H1 (cell line): ENCODE results near the gene OTOP3. TPM values are rescaled to one million over a fixed set of nuclear protein-coding genes. Genes with fewer than 3 reads are reported as not detected.

Experiments used
- CTCF ChIA-PET: fragments of 300-600 bp; sonication (Branson Sonifier 250); formaldehyde crosslinking; loops from one replicate; lab custom pipeline; 2021; ENCODE audit not compliant: partially characterized antibody; lab: Charles Lee
- POLR2A ChIA-PET: fragments of 300-600 bp; sonication (Branson Sonifier 250); formaldehyde crosslinking; loops from one replicate; lab custom pipeline; 2021; ENCODE audit warnings: inconsistent platforms; ENCODE audit not compliant: partially characterized antibody; lab: Charles Lee
- DNase-seq, 2 experiments: peaks; one replicate each; pipeline versions ENCODE4 v3.0.0 to v3.0.0-alpha.2; 2010 to 2022; ENCODE audit warnings: low spot score in 2 of 2, low read depth in 1 of 2, mixed read lengths in 1 of 2
- FAIRE-seq: peaks from 2 replicates; lab custom pipeline; 2011; peaks lifted over from hg19 to GRCh38; lab: Jason Lieb, UNC
- H2AFZ ChIP-seq: 2 replicates; pipeline ENCODE4 v1.8.1; 2012; ENCODE audit warnings: low read length, inconsistent platforms
- H2AK5ac ChIP-seq: 2 replicates; pipeline ENCODE4 v1.6.1; 2013; ENCODE audit warnings: low read depth, low read length
- H2BK120ac ChIP-seq: replicated peaks from 2 replicates; pipeline ENCODE3; 2013; ENCODE audit warnings: low read depth, low read length, inconsistent platforms
- H2BK12ac ChIP-seq: 2 replicates; pipeline ENCODE4 v1.6.1; 2013; ENCODE audit warnings: low read depth, low read length
- H2BK15ac ChIP-seq: 2 replicates; pipeline ENCODE4 v1.6.1; 2013; ENCODE audit warnings: low read length
- H2BK20ac ChIP-seq: 2 replicates; pipeline ENCODE4 v1.6.1; 2013; ENCODE audit warnings: low read length
- H2BK5ac ChIP-seq: 2 replicates; pipeline ENCODE4 v1.6.1; 2013; ENCODE audit warnings: low read depth, low read length
- H3K14ac ChIP-seq: 2 replicates; pipeline ENCODE4 v1.6.1; 2013; ENCODE audit warnings: inconsistent platforms; ENCODE audit not compliant: insufficient read length
- H3K18ac ChIP-seq: 2 replicates; pipeline ENCODE4 v1.6.1; 2013; ENCODE audit warnings: low read length; ENCODE audit errors: extremely low read depth
- H3K23ac ChIP-seq: 2 replicates; pipeline ENCODE4 v1.6.1; 2013; ENCODE audit warnings: inconsistent platforms; ENCODE audit not compliant: insufficient read length
- H3K23me2 ChIP-seq: 2 replicates; pipeline ENCODE4 v1.6.1; 2013; ENCODE audit warnings: low read depth, low read length
- H3K27ac ChIP-seq: 2 replicates; pipeline ENCODE4 v1.6.1; 2011; ENCODE audit warnings: low read depth, low read length, inconsistent platforms
- H3K27me3 ChIP-seq, 4 experiments: replicated peaks in 1 of 4; 1 replicate in 1 of 4; 2 replicates in 3 of 4; pipeline versions ENCODE4 v1.6.1 to v1.8.1; 2011 to 2013; ENCODE audit warnings: low read length in 3 of 4, mild to moderate bottlenecking in 3 of 4, inconsistent platforms in 2 of 4, mixed read lengths in 2 of 4, moderate library complexity in 1 of 4; ENCODE audit not compliant: control insufficient read depth in 3 of 4, insufficient read depth in 3 of 4; ENCODE audit errors: extremely low read depth in 1 of 4
- H3K36me3 ChIP-seq, 4 experiments: 2 replicates each; pipeline versions ENCODE4 v1.6.1 to v1.8.1; 2011 to 2013; ENCODE audit warnings: mild to moderate bottlenecking in 4 of 4, low read length in 3 of 4, moderate library complexity in 2 of 4, control low read depth in 1 of 4, inconsistent platforms in 1 of 4; ENCODE audit not compliant: insufficient read depth in 4 of 4, control insufficient read depth in 2 of 4
- H3K4ac ChIP-seq: replicated peaks from 2 replicates; pipeline ENCODE3; 2013; ENCODE audit warnings: low read length, low read depth, mixed read lengths, inconsistent platforms; ENCODE audit not compliant: insufficient read length
- H3K4me1 ChIP-seq, 4 experiments: replicated peaks in 1 of 4; 1 replicate in 1 of 4; 2 replicates in 3 of 4; pipeline versions ENCODE4 v1.6.1 to v1.8.1; 2011 to 2013; ENCODE audit warnings: low read length in 3 of 4, inconsistent platforms in 2 of 4, mixed read lengths in 1 of 4; ENCODE audit not compliant: insufficient read depth in 4 of 4, control insufficient read depth in 3 of 4
- H3K4me2 ChIP-seq, 2 experiments: 2 replicates each; pipeline versions ENCODE4 v1.6.1 to v1.8.1; 2011 to 2013; ENCODE audit warnings: low read depth in 2 of 2, low read length in 2 of 2, control low read depth in 1 of 2, inconsistent platforms in 1 of 2, mild to moderate bottlenecking in 1 of 2; ENCODE audit not compliant: insufficient read depth in 1 of 2
- H3K4me3 ChIP-seq, 4 experiments: fragments of 200-600, 300-600 bp in 1 of 4; sonication (generic), shearing (Covaris generic), sonication (Bioruptor Twin) in 1 of 4; 2 replicates each; pipeline versions ENCODE4 v1.5.1 to v1.8.1; 2011 to 2016; ENCODE audit warnings: low read length in 4 of 4, low read depth in 3 of 4, control low read depth in 2 of 4, inconsistent platforms in 2 of 4, mild to moderate bottlenecking in 2 of 4, mixed read lengths in 1 of 4, moderate library complexity in 1 of 4; ENCODE audit not compliant: insufficient read depth in 2 of 4; ENCODE audit errors: extremely low read depth in 1 of 4
- H3K56ac ChIP-seq: replicated peaks from 2 replicates; pipeline ENCODE3; 2013; ENCODE audit warnings: low read depth, mild to moderate bottlenecking, mixed read lengths, low read length, inconsistent platforms; ENCODE audit not compliant: insufficient read length
- H3K79me1 ChIP-seq: 2 replicates; pipeline ENCODE4 v1.6.1; 2013; ENCODE audit warnings: low read depth, low read length, control low read depth
- H3K79me2 ChIP-seq, 2 experiments: 2 replicates each; pipeline versions ENCODE4 v1.6.1 to v1.8.1; 2012 to 2013; ENCODE audit warnings: low read length in 2 of 2, mild to moderate bottlenecking in 2 of 2, inconsistent platforms in 1 of 2; ENCODE audit not compliant: insufficient read depth in 2 of 2, control insufficient read depth in 1 of 2
- H3K9ac ChIP-seq, 4 experiments: replicated peaks in 1 of 4; 1 replicate in 1 of 4; 2 replicates in 3 of 4; pipeline versions ENCODE4 v1.6.1 to v1.8.1; 2011 to 2013; ENCODE audit warnings: low read depth in 3 of 4, low read length in 3 of 4, control low read depth in 2 of 4, mild to moderate bottlenecking in 2 of 4, moderate library complexity in 2 of 4, inconsistent platforms in 1 of 4; ENCODE audit errors: extremely low read depth in 1 of 4
- H3K9me3 ChIP-seq, 2 experiments: 2 replicates each; pipeline versions ENCODE4 v1.6.1 to v1.8.1; 2012 to 2013; ENCODE audit warnings: mild to moderate bottlenecking in 2 of 2, moderate library complexity in 2 of 2, control low read depth in 1 of 2, inconsistent platforms in 1 of 2, low read depth in 1 of 2, low read length in 1 of 2, mixed read lengths in 1 of 2; ENCODE audit not compliant: insufficient read depth in 2 of 2
- H4K20me1 ChIP-seq, 2 experiments: replicated peaks in 1 of 2; 2 replicates each; pipeline versions ENCODE3 to v1.8.1; 2011 to 2013; ENCODE audit warnings: inconsistent platforms in 2 of 2, low read length in 2 of 2, mild to moderate bottlenecking in 1 of 2; ENCODE audit not compliant: insufficient read depth in 2 of 2, control insufficient read depth in 1 of 2
- H4K5ac ChIP-seq: 2 replicates; pipeline ENCODE4 v1.6.1; 2013; ENCODE audit warnings: low read length, low read depth, mixed read lengths, inconsistent platforms; ENCODE audit not compliant: insufficient read length
- H4K8ac ChIP-seq: 2 replicates; pipeline ENCODE4 v1.8.0; 2013; ENCODE audit warnings: mild to moderate bottlenecking, moderate library complexity, low read length, inconsistent platforms; ENCODE audit not compliant: insufficient read depth; ENCODE audit errors: extremely low read depth
- H4K91ac ChIP-seq: replicated peaks from 2 replicates; pipeline ENCODE3; 2013; ENCODE audit warnings: low read length, mixed read lengths, inconsistent platforms; ENCODE audit not compliant: insufficient read length
- RFX5 ChIP-seq: IDR thresholded peaks from 2 replicates; pipeline ENCODE4 v1.6.1; 2011; ENCODE audit warnings: low read depth, low read length, improper control_type of control experiment, borderline replicate concordance
- SUZ12 ChIP-seq: fragments of 200-600 bp; sonication (generic); IDR thresholded peaks from 2 replicates; pipeline ENCODE4 v1.6.1; 2012; ENCODE audit warnings: mild to moderate bottlenecking, inconsistent platforms, low read length, moderate library complexity, mixed read lengths
- WGBS, 2 experiments: shearing (Covaris generic) in 1 of 2; methylation state at CpG; one replicate each; pipeline versions ENCODE4 v1.1.6 to v1.1.7; 2013 to 2015; ENCODE audit warnings: low lambda C conversion rate in 2 of 2, mixed read lengths in 2 of 2, inconsistent platforms in 1 of 2, low coverage in 1 of 2, missing lambda C conversion rate in 1 of 2; ENCODE audit not compliant: insufficient replicate concordance in 2 of 2, insufficient coverage in 1 of 2, insufficient read length in 1 of 2; ENCODE audit errors: extremely low coverage in 1 of 2, missing lambda C conversion rate in 1 of 2; 5-methylcytosine and 5-hydroxymethylcytosine counted together
- polyA plus RNA-seq, 7 experiments: library from polyadenylated mRNA; depleted of rRNA in 3 of 7; stranded (reverse) in 5 of 7; unstranded in 2 of 7; fragments of >200 nt in 5 of 7; fragments of 200-250 nt in 2 of 7; gene quantifications; 1 replicate in 5 of 7; 2 replicates in 1 of 7; 4 replicates in 1 of 7; pipeline versions ENCODE4 v1.2.1 to v1.2.3, GENCODE V29; 2011 to 2013; ENCODE audit warnings: missing spikeins in 2 of 7, mixed read lengths in 2 of 7
- total RNA-seq: library from RNA; stranded (reverse); fragmentation: NEBNext Ultra II Directional; extraction: Animal tissue kit (Norgen Biotek cat#: 25700); gene quantifications from 2 replicates; pipeline ENCODE4 v1.2.1, GENCODE V29; 2021

Gene OTOP3
- total and polyA plus RNA-seq, 2 of the 8 experiments (the other 6 are each of a cell fraction or from before 2014, with no cell fraction given), result 0.05 TPM; not detected in 1

DNA sequence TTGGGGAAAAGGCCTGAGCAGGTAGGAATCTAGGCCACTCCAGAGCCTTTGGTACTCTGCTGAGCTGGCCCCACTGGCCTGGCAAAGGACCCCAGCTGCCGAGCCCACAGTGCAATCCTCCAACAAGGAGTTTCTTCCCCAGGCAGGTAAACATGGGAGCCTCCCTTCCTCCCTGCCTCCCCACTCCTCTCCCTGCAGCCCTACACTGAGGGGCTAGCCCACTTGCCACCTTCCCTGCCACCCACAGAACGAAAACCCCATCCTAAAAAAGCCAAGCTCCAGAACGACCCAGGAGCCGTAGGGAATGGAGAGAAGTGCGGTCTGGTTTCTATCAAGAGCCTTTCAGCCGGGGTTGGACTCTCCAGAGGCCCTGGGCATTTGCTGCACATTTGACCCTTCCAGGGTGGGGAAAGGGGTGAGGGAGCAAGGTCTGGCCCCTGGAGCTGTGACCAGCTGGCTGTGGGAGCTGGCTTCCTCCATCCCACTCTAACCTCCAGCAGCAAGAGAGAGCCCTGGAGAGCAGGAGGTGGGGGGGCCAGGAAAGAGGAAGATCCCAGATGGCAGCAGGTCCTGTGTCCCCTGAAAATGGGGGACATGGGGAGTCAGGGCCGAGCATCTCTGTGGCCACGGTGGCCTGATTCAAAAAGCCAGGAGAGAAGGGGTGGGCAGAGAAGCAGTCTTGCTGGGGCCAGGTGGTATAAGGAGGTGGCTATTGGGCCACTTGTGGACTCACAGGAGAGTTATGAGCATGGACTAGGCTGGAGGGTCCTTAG, 35.6 kb downstream of the OTOP3 start:
- Histone ChIP-seq H3K23ac (no peak overlapping the region), H3K18ac (0 out of 2 replicates have a peak overlapping the region, but pooled peaks have one; percentile 48), H2AFZ (no peak overlapping the region), H4K8ac (no peak overlapping the region), H2BK120ac (no peak overlapping the region), H4K91ac (no peak overlapping the region)
- FAIRE-seq, result no peak
- TF ChIP-seq SUZ12, result peak; percentile 10; the same call in 1 of the 2 replicates
- TF ChIP-seq RFX5, result no peak
- TF ChIP-seq, all 59 proteins: peak for 1
- no peaks in the 10 kb centered on the region for H3K79me1 ChIP-seq
- 0 out of 2 replicates have a peak overlapping the region, but pooled peaks have one; percentile 39 for H2BK12ac ChIP-seq
- peaks cover 17 to 43% (median 37%) of the 10 kb centered on the region in 4 experiments for H3K27me3 ChIP-seq
- no peak overlapping the region for H3K4ac ChIP-seq
- no peaks in the 10 kb centered on the region for H3K79me2 ChIP-seq
- H4K20me1 ChIP-seq, result no peaks in the 10 kb centered on the region
- H3K14ac ChIP-seq, result no peak overlapping the region
- H3K23me2 ChIP-seq, result peaks cover 10% of the 10 kb centered on the region; the same call in 1 of the 2 replicates
- no peaks in the 10 kb centered on the region for H3K36me3 ChIP-seq
- H3K4me2 ChIP-seq, result peak overlapping the region; percentile 84 to 87
- CTCF ChIA-PET, result interaction anchor here (0.6 to 19.8 kb wide), 6 partner anchors 9 to 69 kb away, joined by 4 to 345 read pairs (median 16); partner anchors contain the start of gene MRPL58
- H2BK15ac ChIP-seq, result peak overlapping the region; percentile 46; the same call in 1 of the 2 replicates
- no peak overlapping the region for H3K9ac ChIP-seq
- no peak overlapping the region for H3K56ac ChIP-seq
- no peak overlapping the region for H2BK5ac ChIP-seq
- H3K27ac ChIP-seq, result no peak overlapping the region
- H4K5ac ChIP-seq, result no peak overlapping the region
- no peaks in the 10 kb centered on the region for H3K9me3 ChIP-seq
- H2BK20ac ChIP-seq, result no peak overlapping the region
- H3K4me1 ChIP-seq, result peaks cover 0 to 15% (median 9%) of the 10 kb centered on the region in 4 experiments; a peak in 6 of 7 replicates
- DNase-seq, result no peak
- POLR2A ChIA-PET, result interaction anchor here (0.9 to 6.5 kb wide), 9 partner anchors 9 to 75 kb away, joined by 3 to 48 read pairs (median 3); partner anchors contain the start of genes ATP5PD, CDR2L and MRPL58
- WGBS, 2 experiments, result 91% methylated on average over 8 of the region's 8 CpGs; no CpG with 5 or more reads in 1 of the 2 experiments
- H2AK5ac ChIP-seq, result no peak overlapping the region
- peak overlapping the region; percentile 37 to 92 (median 52); a peak in 7 of 8 replicates for H3K4me3 ChIP-seq
